Measurements from ENCODE around the gene CBFA2T3.

CBFA2T3 gene

GRCh38 chr16:88926374-88926990 is 50.5 kb downstream of the CBFA2T3 start:
- H3K9me3 ChIP-seq (ENCODE audit: insufficient read depth, low read depth, low read length), result no peaks in the 10 kb centered on the region
- no peaks in the 10 kb centered on the region; the same call in 1 of the 2 replicates for H3K4me1 ChIP-seq (ENCODE audit: insufficient read depth, low read length)
- H3K27ac ChIP-seq (ENCODE audit: low read length), result no peak overlapping the region
- no peak overlapping the region for H3K9ac ChIP-seq (ENCODE audit: low read depth, low read length)
- H3K27me3 ChIP-seq (ENCODE audit: insufficient read depth, low read length), result no peaks in the 10 kb centered on the region
- no peaks in the 10 kb centered on the region for H3K36me3 ChIP-seq (ENCODE audit: insufficient read depth, low read depth, low read length)
- H3K4me3 ChIP-seq (ENCODE audit: low read length), result no peak overlapping the region

DNA sequence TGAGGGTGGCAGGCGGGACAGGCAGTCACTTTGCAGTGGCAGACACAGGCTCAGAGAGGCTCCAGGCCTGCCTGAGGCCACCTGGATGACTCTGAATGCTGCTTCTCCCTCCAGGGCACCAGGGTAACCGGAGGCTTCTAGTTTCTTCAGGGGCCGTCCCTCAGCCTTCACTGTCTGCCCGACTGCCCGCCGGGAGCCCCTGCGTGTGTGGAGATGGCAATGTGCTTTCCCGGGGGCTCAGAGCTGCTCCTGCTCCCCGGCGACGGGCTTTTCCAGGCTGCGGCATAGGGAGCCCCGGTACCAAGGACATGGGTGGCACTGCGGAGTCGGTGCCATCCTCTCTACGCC is 51.5 kb downstream of the CBFA2T3 start:
- no peaks in the 10 kb centered on the region for H3K27me3 ChIP-seq (ENCODE audit: insufficient read depth, low read length)
- no peak overlapping the region for H3K4me3 ChIP-seq (ENCODE audit: low read length)
- H3K9me3 ChIP-seq (ENCODE audit: insufficient read depth, low read depth, low read length), result no peaks in the 10 kb centered on the region
- H3K27ac ChIP-seq (ENCODE audit: low read length), result no peak overlapping the region
- no peaks in the 10 kb centered on the region; the same call in 1 of the 2 replicates for H3K4me1 ChIP-seq (ENCODE audit: insufficient read depth, low read length)
- H3K9ac ChIP-seq (ENCODE audit: low read depth, low read length), result no peak overlapping the region
- H3K36me3 ChIP-seq (ENCODE audit: insufficient read depth, low read depth, low read length), result no peaks in the 10 kb centered on the region

DNA sequence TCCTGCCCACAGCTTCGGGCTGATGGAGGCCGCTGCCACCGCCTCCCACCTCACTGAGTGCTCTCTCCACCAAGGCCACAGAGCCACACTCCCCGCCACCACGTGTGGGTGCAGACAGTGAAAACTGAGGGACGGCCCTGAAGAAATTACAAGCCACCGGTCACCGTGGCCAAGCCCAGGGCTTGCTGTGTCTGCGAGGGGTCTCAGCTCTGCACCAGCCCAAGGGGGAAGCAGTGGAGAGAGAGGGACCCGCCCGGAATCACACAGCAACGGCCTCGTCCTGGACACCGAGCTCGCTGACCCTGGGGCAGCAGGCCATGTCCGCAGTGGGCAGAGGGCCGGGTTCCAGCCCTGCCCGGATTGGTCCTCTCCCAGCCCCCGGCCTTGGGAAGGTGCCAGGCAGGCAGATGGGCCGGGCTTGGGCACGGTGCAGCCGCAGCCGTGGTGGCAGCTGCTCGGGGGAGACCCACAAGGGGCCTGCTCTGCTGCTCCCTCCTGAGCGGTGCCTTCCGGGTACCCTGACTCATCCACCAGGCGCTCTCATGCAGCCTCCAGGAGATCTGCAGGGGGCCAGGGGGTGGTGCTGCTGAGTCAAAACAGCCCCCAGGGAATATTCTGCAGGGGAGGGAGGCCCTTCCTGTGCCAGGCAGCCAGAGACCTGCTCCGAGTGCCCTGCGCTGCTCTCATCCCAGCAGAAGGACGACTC is 52.0 kb downstream of the CBFA2T3 start:
- Histone ChIP-seq H3K36me3 (ENCODE audit: insufficient read depth, low read depth, low read length) (no peaks in the 10 kb centered on the region), H3K4me1 (ENCODE audit: insufficient read depth, low read length) (no peaks in the 10 kb centered on the region; the same call in 1 of the 2 replicates), H3K9ac (ENCODE audit: low read depth, low read length) (no peak overlapping the region), H3K27ac (ENCODE audit: low read length) (no peak overlapping the region), H3K4me3 (ENCODE audit: low read length) (no peak overlapping the region), H3K27me3 (ENCODE audit: insufficient read depth, low read length) (no peaks in the 10 kb centered on the region), H3K9me3 (ENCODE audit: insufficient read depth, low read depth, low read length) (no peaks in the 10 kb centered on the region)

- no peak overlapping the region for H3K27ac ChIP-seq (ENCODE audit: low read length)
- H3K9me3 ChIP-seq (ENCODE audit: insufficient read depth, low read depth, low read length), result no peaks in the 10 kb centered on the region
- no peaks in the 10 kb centered on the region; the same call in 1 of the 2 replicates for H3K4me1 ChIP-seq (ENCODE audit: insufficient read depth, low read length)
- no peaks in the 10 kb centered on the region for H3K36me3 ChIP-seq (ENCODE audit: insufficient read depth, low read depth, low read length)
- no peak overlapping the region for H3K9ac ChIP-seq (ENCODE audit: low read depth, low read length)
- no peak overlapping the region for H3K4me3 ChIP-seq (ENCODE audit: low read length)
- no peaks in the 10 kb centered on the region for H3K27me3 ChIP-seq (ENCODE audit: insufficient read depth, low read length)
These were observed 52.8 kb downstream of the CBFA2T3 start for GRCh38 chr16:88923926-88924833.

DNA sequence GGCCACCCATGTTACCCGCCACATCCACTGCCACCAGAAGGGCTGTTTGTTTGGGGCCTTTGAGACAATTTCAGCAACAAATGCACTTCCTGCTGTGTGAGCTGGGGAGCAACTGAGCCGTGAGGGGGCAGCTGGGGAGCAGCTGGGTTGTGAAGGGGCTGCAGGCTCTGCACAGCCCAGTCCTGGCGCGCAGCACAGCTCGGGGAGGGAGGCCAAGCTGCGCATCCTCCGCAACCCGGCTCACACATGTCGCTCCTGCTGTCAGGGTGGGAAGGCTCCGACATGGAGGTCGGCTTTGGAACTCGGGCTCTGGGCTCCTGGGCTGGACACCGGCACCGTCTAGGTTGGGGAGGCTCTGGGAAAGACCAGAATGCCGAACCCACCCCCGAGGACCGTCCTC is 53.6 kb downstream of the CBFA2T3 start:
- Histone ChIP-seq H3K9ac (ENCODE audit: low read depth, low read length) (no peak overlapping the region; the same call in 1 of the 2 replicates), H3K4me1 (ENCODE audit: insufficient read depth, low read length) (no peaks in the 10 kb centered on the region; the same call in 1 of the 2 replicates), H3K4me3 (ENCODE audit: low read length) (no peak overlapping the region), H3K36me3 (ENCODE audit: insufficient read depth, low read depth, low read length) (no peaks in the 10 kb centered on the region), H3K27me3 (ENCODE audit: insufficient read depth, low read length) (no peaks in the 10 kb centered on the region), H3K27ac (ENCODE audit: low read length) (no peak overlapping the region), H3K9me3 (ENCODE audit: insufficient read depth, low read depth, low read length) (no peaks in the 10 kb centered on the region)

- Histone ChIP-seq H3K9me3 (ENCODE audit: insufficient read depth, low read depth, low read length) (no peaks in the 10 kb centered on the region), H3K36me3 (ENCODE audit: insufficient read depth, low read depth, low read length) (no peaks in the 10 kb centered on the region), H3K4me1 (ENCODE audit: insufficient read depth, low read length) (no peaks in the 10 kb centered on the region; the same call in 1 of the 2 replicates), H3K9ac (ENCODE audit: low read depth, low read length) (no peak overlapping the region), H3K27me3 (ENCODE audit: insufficient read depth, low read length) (no peaks in the 10 kb centered on the region), H3K4me3 (ENCODE audit: low read length) (no peak overlapping the region), H3K27ac (ENCODE audit: low read length) (no peak overlapping the region)
These were observed 54.1 kb downstream of the CBFA2T3 start for GRCh38 chr16:88922826-88923410.

DNA sequence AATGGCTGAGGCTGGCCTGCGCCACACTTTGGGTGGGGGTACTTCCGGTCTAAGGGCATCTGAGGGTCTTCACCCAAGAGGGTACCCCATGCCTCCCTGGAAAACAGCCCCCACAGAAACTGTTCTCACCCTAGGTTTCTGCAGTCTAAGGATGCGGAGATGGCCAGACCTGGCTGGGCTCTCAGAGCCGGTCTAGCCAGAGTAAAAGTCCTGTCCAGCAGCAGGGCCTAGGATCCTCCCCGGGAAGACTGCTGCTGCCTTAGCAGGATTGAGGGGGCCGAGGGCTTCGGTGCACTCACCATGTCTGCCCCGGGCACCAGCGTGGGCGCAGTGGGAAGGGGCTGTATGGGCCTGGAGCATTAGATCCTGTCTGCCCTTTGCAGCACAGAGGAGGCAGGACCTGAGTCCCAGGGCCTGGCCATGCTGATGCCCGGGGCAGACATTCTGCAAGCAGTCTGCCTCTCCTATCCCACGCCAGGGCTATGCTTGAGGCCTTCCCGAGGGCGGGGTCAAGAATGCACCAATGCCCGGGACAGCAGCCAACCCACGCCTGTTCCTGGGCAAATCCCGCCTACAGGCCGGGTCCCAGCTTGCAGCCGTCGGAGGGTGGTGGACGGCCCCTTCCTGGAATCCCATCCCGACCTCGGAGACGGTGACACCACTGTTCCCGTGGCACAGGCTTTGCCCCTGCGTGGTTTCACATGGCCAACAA is 54.7 kb downstream of the CBFA2T3 start:
- Histone ChIP-seq H3K9ac (ENCODE audit: low read depth, low read length) (no peak overlapping the region), H3K36me3 (ENCODE audit: insufficient read depth, low read depth, low read length) (no peaks in the 10 kb centered on the region), H3K4me1 (ENCODE audit: insufficient read depth, low read length) (no peaks in the 10 kb centered on the region; the same call in 1 of the 2 replicates), H3K27me3 (ENCODE audit: insufficient read depth, low read length) (no peaks in the 10 kb centered on the region), H3K9me3 (ENCODE audit: insufficient read depth, low read depth, low read length) (no peaks in the 10 kb centered on the region), H3K4me3 (ENCODE audit: low read length) (no peak overlapping the region), H3K27ac (ENCODE audit: low read length) (no peak overlapping the region)

GRCh38 chr16:88921591-88921990 is 55.4 kb downstream of the CBFA2T3 start:
- Histone ChIP-seq H3K36me3 (ENCODE audit: insufficient read depth, low read depth, low read length) (no peaks in the 10 kb centered on the region), H3K27me3 (ENCODE audit: insufficient read depth, low read length) (no peaks in the 10 kb centered on the region), H3K27ac (ENCODE audit: low read length) (no peak overlapping the region), H3K4me1 (ENCODE audit: insufficient read depth, low read length) (no peaks in the 10 kb centered on the region; the same call in 1 of the 2 replicates), H3K9me3 (ENCODE audit: insufficient read depth, low read depth, low read length) (no peaks in the 10 kb centered on the region), H3K4me3 (ENCODE audit: low read length) (no peak overlapping the region), H3K9ac (ENCODE audit: low read depth, low read length) (no peak overlapping the region)

DNA sequence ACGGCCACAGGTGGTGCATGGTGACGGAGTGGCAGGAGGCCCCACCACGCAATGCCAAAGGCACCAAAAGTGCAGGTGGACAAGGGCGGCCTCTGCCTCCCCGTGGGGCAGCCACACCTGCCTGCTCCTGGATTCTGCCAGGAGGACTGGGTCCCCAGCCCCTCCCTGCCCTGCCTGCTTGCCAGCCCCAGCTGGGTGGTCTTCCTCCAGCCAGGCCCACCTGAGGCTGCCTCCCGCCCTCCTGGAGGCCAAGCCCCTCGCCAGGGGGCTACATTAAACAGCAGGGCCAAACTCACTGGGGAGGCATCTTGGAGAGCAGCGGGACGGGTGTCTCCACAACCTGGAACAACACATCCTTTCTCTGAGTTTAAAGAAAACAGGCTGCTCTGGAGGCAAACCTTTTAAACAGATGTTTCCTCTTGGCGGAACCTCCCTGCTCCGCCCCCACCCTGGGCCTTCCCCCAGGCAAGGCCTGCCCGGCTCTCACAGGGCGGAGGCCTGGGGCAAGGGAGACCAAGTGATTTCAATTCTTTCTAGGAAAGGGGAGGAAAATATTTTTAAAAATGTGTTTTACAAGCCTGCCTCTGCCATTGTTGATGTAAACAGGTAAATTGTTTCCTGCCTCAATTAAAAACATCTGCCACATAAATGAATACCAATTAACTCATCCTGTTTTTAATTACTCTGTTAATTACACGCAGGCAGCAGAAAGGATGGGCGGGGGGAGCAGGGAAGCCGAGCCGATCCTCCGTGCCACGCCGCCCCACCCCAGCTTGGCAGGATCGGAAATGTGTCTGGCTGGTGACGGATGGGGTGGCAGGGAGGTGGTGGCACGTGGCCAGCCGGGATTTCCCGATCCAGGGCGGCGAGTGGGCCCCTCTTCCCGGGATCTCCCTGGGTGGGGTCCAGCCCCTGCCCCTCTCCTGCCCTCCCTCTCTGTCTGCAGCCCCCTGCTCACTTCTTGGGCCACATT is 56.1 kb downstream of the CBFA2T3 start:
- Histone ChIP-seq H3K9me3 (ENCODE audit: insufficient read depth, low read depth, low read length) (no peaks in the 10 kb centered on the region), H3K27me3 (ENCODE audit: insufficient read depth, low read length) (no peaks in the 10 kb centered on the region), H3K4me1 (ENCODE audit: insufficient read depth, low read length) (no peaks in the 10 kb centered on the region; the same call in 1 of the 2 replicates), H3K9ac (ENCODE audit: low read depth, low read length) (no peak overlapping the region), H3K27ac (ENCODE audit: low read length) (no peak overlapping the region), H3K4me3 (ENCODE audit: low read length) (no peak overlapping the region), H3K36me3 (ENCODE audit: insufficient read depth, low read depth, low read length) (no peaks in the 10 kb centered on the region)

- Histone ChIP-seq H3K27ac (ENCODE audit: low read length) (no peak overlapping the region), H3K36me3 (ENCODE audit: insufficient read depth, low read depth, low read length) (no peaks in the 10 kb centered on the region)
These were observed 57.1 kb downstream of the CBFA2T3 start for GRCh38 chr16:88919936-88920335.

More at GRCh38 chr16:88919936-88920335, 57.1 kb downstream of the CBFA2T3 start:
- no peak overlapping the region for H3K4me3 ChIP-seq (ENCODE audit: low read length)
- no peak overlapping the region for H3K9ac ChIP-seq (ENCODE audit: low read depth, low read length)
- H3K4me1 ChIP-seq (ENCODE audit: insufficient read depth, low read length), result no peaks in the 10 kb centered on the region; the same call in 1 of the 2 replicates
- no peaks in the 10 kb centered on the region for H3K9me3 ChIP-seq (ENCODE audit: insufficient read depth, low read depth, low read length)
- H3K27me3 ChIP-seq (ENCODE audit: insufficient read depth, low read length), result no peaks in the 10 kb centered on the region
